HepG2 (cell line): ENCODE results near the gene CYSLTR1. TPM values are rescaled to one million over a fixed set of nuclear protein-coding genes. Genes with fewer than 3 reads are reported as not detected.

Experiments
- ATAC-seq: fragments of 200-7000 bp; cut with Tn5 transposase; 3 replicates; pipeline ENCODE4 v1.9.1; 2020; ENCODE audit warnings: mild to moderate bottlenecking, moderate library complexity
- BruUV-seq: library from RNA; stranded (reverse); fragments of 400-500 nt; replicated peaks from 2 replicates; lab custom pipeline; 2021; lab: Mats Ljungman, UMichigan
- CTCF ChIA-PET: fragments of 300-600 bp; formaldehyde crosslinking; extraction: SDS; loops from one replicate; lab custom pipeline; 2021; ENCODE audit warnings: low total read pairs, inconsistent platforms, low intra/inter-chr PET ratio; lab: Yijun Ruan, JAX
- POLR2A ChIA-PET: fragments of 350-600 bp; sonication (Branson Sonifier 250); formaldehyde crosslinking; loops from one replicate; lab custom pipeline; 2020; ENCODE audit warnings: antibody characterized with exemption, inconsistent platforms; lab: Yijun Ruan, JAX
- DNase-seq: peaks from one replicate; pipeline ENCODE4 v3.0.0-alpha.2; 2015; ENCODE audit warnings: low spot score
- FAIRE-seq: peaks from 3 replicates; lab custom pipeline; 2011; peaks lifted over from hg19 to GRCh38; lab: Jason Lieb, UNC
- H2AFZ ChIP-seq: one replicate; pipeline ENCODE4 v1.6.1; 2011; ENCODE audit warnings: low read length, inconsistent platforms
- H3K27ac ChIP-seq: fragments of 300-600 bp; 3 replicates; pipeline ENCODE4 v1.8.0; 2011; ENCODE audit warnings: mixed run types, mild to moderate bottlenecking, mixed read lengths, low read length, inconsistent platforms; ENCODE audit not compliant: insufficient read depth; ENCODE audit errors: extremely low read length
- H3K27me3 ChIP-seq, 2 experiments: fragments of 200-600 bp in 1 of 2; 2 replicates in 1 of 2; 3 replicates in 1 of 2; pipeline versions ENCODE4 v1.6.0 to v1.8.0; 2011; ENCODE audit warnings: low read length in 2 of 2, mild to moderate bottlenecking in 2 of 2, moderate library complexity in 2 of 2, inconsistent platforms in 1 of 2; ENCODE audit not compliant: insufficient read depth in 2 of 2, control insufficient read depth in 1 of 2
- H3K36me3 ChIP-seq, 2 experiments: fragments of 200-600 bp in 1 of 2; replicated peaks in 1 of 2; 2 replicates in 1 of 2; 3 replicates in 1 of 2; pipeline versions ENCODE4 v1.5.1 to v1.8.0; 2011; ENCODE audit warnings: low read length in 2 of 2, inconsistent platforms in 1 of 2; ENCODE audit not compliant: insufficient read depth in 2 of 2, control insufficient read depth in 1 of 2
- H3K4me1 ChIP-seq: 2 replicates; pipeline ENCODE4 v1.5.1; 2012; ENCODE audit warnings: low read length, inconsistent platforms; ENCODE audit not compliant: insufficient read depth
- H3K4me2 ChIP-seq: 2 replicates; pipeline ENCODE4 v1.6.0; 2011; ENCODE audit warnings: low read depth, low read length, inconsistent platforms
- H3K4me3 ChIP-seq, 3 experiments: fragments of 200-600 bp in 1 of 3; sonication (generic), shearing (Covaris generic) in 1 of 3; replicated peaks in 1 of 3; 2 replicates each; pipeline ENCODE4 v1.5.1; 2011 to 2016; ENCODE audit warnings: low read length in 3 of 3, inconsistent platforms in 2 of 3, low read depth in 2 of 3, mild to moderate bottlenecking in 2 of 3, control low read depth in 1 of 3, mixed read lengths in 1 of 3; ENCODE audit not compliant: insufficient read depth in 1 of 3
- H3K79me2 ChIP-seq: one replicate; pipeline ENCODE4 v1.6.1; 2011; ENCODE audit warnings: low read length, inconsistent platforms; ENCODE audit not compliant: insufficient read depth
- H3K9ac ChIP-seq: 2 replicates; pipeline ENCODE4 v1.6.0; 2011; ENCODE audit warnings: mild to moderate bottlenecking, low read depth, low read length, inconsistent platforms; ENCODE audit not compliant: insufficient read depth
- H3K9me3 ChIP-seq: 2 replicates; pipeline ENCODE4 v1.5.1; 2012; ENCODE audit warnings: mild to moderate bottlenecking, low read length
- H4K20me1 ChIP-seq: 2 replicates; pipeline ENCODE4 v1.6.0; 2011; ENCODE audit warnings: inconsistent platforms, mild to moderate bottlenecking, low read length, moderate library complexity; ENCODE audit not compliant: insufficient read depth
- ARID2 ChIP-seq: sonication (generic); formaldehyde crosslinking; IDR thresholded peaks from 2 replicates; pipeline ENCODE4 v1.8.1; 2022; ENCODE audit warnings: mild to moderate bottlenecking, missing genetic modification reagents, borderline replicate concordance
- DRAP1 ChIP-seq: IDR thresholded peaks from 2 replicates; pipeline ENCODE4 v1.6.1; 2016; ENCODE audit warnings: missing genetic modification reagents, missing compliant biosample characterization
- HNRNPH1 ChIP-seq: fragments of 200-400 bp; formaldehyde crosslinking; optimal IDR thresholded peaks from 2 replicates; pipeline ENCODE3; 2017; ENCODE audit warnings: mild to moderate bottlenecking, low read depth, low read length
- KAT7 ChIP-seq: IDR thresholded peaks from 2 replicates; pipeline ENCODE4 v1.6.1; 2018; ENCODE audit warnings: borderline replicate concordance, missing compliant biosample characterization
- MXD3 ChIP-seq: IDR thresholded peaks from 2 replicates; pipeline ENCODE4 v1.6.1; 2016; ENCODE audit warnings: mild to moderate bottlenecking, missing biosample characterization, missing genetic modification reagents
- RERE ChIP-seq: IDR thresholded peaks from 2 replicates; pipeline ENCODE4 v1.6.1; 2016; ENCODE audit warnings: low read depth, missing genetic modification reagents, missing compliant biosample characterization
- RXRA ChIP-seq: sonication (generic); formaldehyde crosslinking; IDR thresholded peaks from 2 replicates; pipeline ENCODE4 v1.5.1; 2020; ENCODE audit warnings: missing genetic modification reagents
- ZFP91 ChIP-seq: sonication (generic); formaldehyde crosslinking; IDR thresholded peaks from 2 replicates; pipeline ENCODE4 v1.9.0; 2022; ENCODE audit warnings: missing genetic modification reagents, mild to moderate bottlenecking, borderline replicate concordance
- ZNF670 ChIP-seq: sonication (generic); formaldehyde crosslinking; IDR thresholded peaks from 2 replicates; pipeline ENCODE4 v1.8.0; 2022; ENCODE audit warnings: mild to moderate bottlenecking, missing genetic modification reagents, borderline replicate concordance
- ZNF883 ChIP-seq: sonication (generic); formaldehyde crosslinking; IDR thresholded peaks from 2 replicates; pipeline ENCODE4 v1.5.1; 2020; ENCODE audit warnings: mild to moderate bottlenecking, missing genetic modification reagents; ENCODE audit errors: not compliant biosample characterization
- WGBS: methylation state at CpG from one replicate; pipeline ENCODE4 v1.1.6; 2017; ENCODE audit warnings: low lambda C conversion rate; 5-methylcytosine and 5-hydroxymethylcytosine counted together
- in situ Hi-C: cut with HindIII; loops from 2 replicates; pipeline ENCODE4 v1.10.0; 2017; ENCODE audit warnings: low pct_unique_long_range_greater_than_20kb; ENCODE audit not compliant: extremely low pct_ligation_motif_present
- intact Hi-C: fragments of 100-400 bp; cut with micrococcal nuclease; formaldehyde crosslinking; loops from one replicate; pipeline ENCODE4 v1.10.0; 2022; ENCODE audit not compliant: unreplicated experiment
- polyA plus RNA-seq, 8 experiments: library from polyadenylated mRNA; depleted of rRNA in 3 of 8; stranded (reverse) in 7 of 8; unstranded in 1 of 8; fragments of >200 nt; fragmentation: Illumina TruSeq in 4 of 8; extraction: Trizol in 4 of 8; gene quantifications; 2 replicates each; pipeline versions ENCODE4 v1.2.1 to v1.2.3, GENCODE V29; 2011 to 2016; ENCODE audit warnings: low read depth in 4 of 8, missing spikeins in 1 of 8, mixed read lengths in 1 of 8; ENCODE audit not compliant: insufficient read depth in 1 of 8
- total RNA-seq, 5 experiments: library from RNA; depleted of rRNA; stranded (reverse); fragments of >200 nt; fragmentation: Illumina TruSeq; extraction: Trizol; gene quantifications; 2 replicates each; pipeline ENCODE4 v1.2.3, GENCODE V29; 2016; ENCODE audit warnings: low read depth in 1 of 5

CYSLTR1 gene
- total and polyA plus RNA-seq, 2 of the 13 experiments (the other 11 are each of a cell fraction or from before 2014, with no cell fraction given), result not detected

GRCh38 chrX:78375894-78376293, 48.5 kb upstream of the CYSLTR1 start:
- H3K9me3 ChIP-seq, result no peaks in the 10 kb centered on the region
- intact Hi-C loops (no loop called here), in situ Hi-C loops (no loop called here)
- no peaks in the 10 kb centered on the region for H4K20me1 ChIP-seq
- H3K27me3 ChIP-seq, result no peaks in the 10 kb centered on the region
- no peak for TF ChIP-seq DRAP1
- TF ChIP-seq RXRA (CRISPR knock-in tag), result no peak
- H3K79me2 ChIP-seq, result no peaks in the 10 kb centered on the region
- ATAC-seq (no peak), FAIRE-seq (no peak), DNase-seq (no peak)
- CTCF ChIA-PET, result no interaction called here
- no peak overlapping the region for H3K4me2 ChIP-seq
- H3K36me3 ChIP-seq, result no peaks in the 10 kb centered on the region
- no peak overlapping the region for H3K9ac ChIP-seq
- POLR2A ChIA-PET, result no interaction called here
- no TSS peak for BruUV-seq
- no peak overlapping the region for H2AFZ ChIP-seq
- no peaks in the 10 kb centered on the region for H3K4me1 ChIP-seq
- no peak overlapping the region for H3K4me3 ChIP-seq
- no peak overlapping the region for H3K27ac ChIP-seq

GRCh38 chrX:78366576-78366975, 39.2 kb upstream of the CYSLTR1 start:
- H3K27ac ChIP-seq, result no peak overlapping the region
- ChIA-PET POLR2A (no interaction called here), CTCF (no interaction called here)
- no peak overlapping the region for H3K9ac ChIP-seq
- BruUV-seq, result no TSS peak
- WGBS, result 0% methylated on average over 1 of the region's 1 CpG
- no peaks in the 10 kb centered on the region for H4K20me1 ChIP-seq
- H3K4me1 ChIP-seq, result no peaks in the 10 kb centered on the region
- H3K9me3 ChIP-seq, result no peaks in the 10 kb centered on the region
- FAIRE-seq (no peak), DNase-seq (no peak), ATAC-seq (no peak)
- no peaks in the 10 kb centered on the region for H3K79me2 ChIP-seq
- no peak overlapping the region for H3K4me2 ChIP-seq
- H3K4me3 ChIP-seq, result no peak overlapping the region
- H2AFZ ChIP-seq, result no peak overlapping the region
- intact Hi-C loops, result no loop called here
- no peaks in the 10 kb centered on the region for H3K27me3 ChIP-seq
- in situ Hi-C loops, result no loop called here
- no peaks in the 10 kb centered on the region for H3K36me3 ChIP-seq
- TF ChIP-seq RERE (CRISPR knock-in tag) (no peak), MXD3 (CRISPR knock-in tag) (no peak), HNRNPH1 (no peak), ZFP91 (CRISPR knock-in tag) (no peak), ZNF670 (CRISPR knock-in tag) (no peak), ZNF883 (CRISPR knock-in tag) (no peak), KAT7 (CRISPR knock-in tag) (no peak), ARID2 (no peak)
